Adipocyte (in vitro differentiated cells): ENCODE data around the gene EPS15.
"Not testable (repeated sequence)": the region's sequence is repeated elsewhere in the genome, so short reads cannot be mapped to it uniquely, and the experiment has no call there.

Source experiments
- DNase-seq: peaks from one replicate; pipeline ENCODE4 v3.0.0-alpha.2; 2015; ENCODE audit warnings: low read depth
- H3K27me3 ChIP-seq: replicated peaks from 2 replicates; pipeline ENCODE4 v1.7.0; 2013; ENCODE audit warnings: mild to moderate bottlenecking, low read length, moderate library complexity; ENCODE audit not compliant: control insufficient read depth, insufficient read depth
- H3K36me3 ChIP-seq: 2 replicates; pipeline ENCODE4 v1.7.0; 2013; ENCODE audit warnings: low read length, mild to moderate bottlenecking, moderate library complexity; ENCODE audit not compliant: control insufficient read depth, insufficient read depth, severe bottlenecking
- H3K4me1 ChIP-seq: 2 replicates; pipeline ENCODE4 v1.7.0; 2013; ENCODE audit warnings: mild to moderate bottlenecking, low read length, moderate library complexity; ENCODE audit not compliant: control insufficient read depth, insufficient read depth
- H3K4me3 ChIP-seq: 2 replicates; pipeline ENCODE4 v1.7.0; 2013; ENCODE audit warnings: mild to moderate bottlenecking, low read length, moderate library complexity
- H3K9ac ChIP-seq: 2 replicates; pipeline ENCODE4 v1.7.0; 2013; ENCODE audit warnings: mild to moderate bottlenecking, low read length, moderate library complexity
- H3K9me3 ChIP-seq: 2 replicates; pipeline ENCODE4 v1.7.0; 2013; ENCODE audit warnings: mild to moderate bottlenecking, low read length, moderate library complexity; ENCODE audit not compliant: control insufficient read depth

EPS15 gene

GRCh38 chr1:51328279-51328678 lies 190.8 kb downstream of the EPS15 start:
- Histone ChIP-seq H3K4me1 (peaks cover 15% of the 10 kb centered on the region), H3K9ac (no peak overlapping the region), H3K9me3 (no peaks in the 10 kb centered on the region), H3K27me3 (no peaks in the 10 kb centered on the region), H3K36me3 (no peaks in the 10 kb centered on the region), H3K4me3 (no peak overlapping the region)
- DNase-seq = peak; percentile 40

- no peak overlapping the region for H3K9ac ChIP-seq
- H3K36me3 ChIP-seq = no peaks in the 10 kb centered on the region
- H3K4me3 ChIP-seq = no peak overlapping the region
- H3K27me3 ChIP-seq = no peaks in the 10 kb centered on the region
- H3K4me1 ChIP-seq = peaks cover 15% of the 10 kb centered on the region
- peak; percentile 27 for DNase-seq
- H3K9me3 ChIP-seq = no peaks in the 10 kb centered on the region
Measured at GRCh38 chr1:51327386-51327785, 191.7 kb downstream of the EPS15 start.

GRCh38 chr1:51326839-51327238 lies 192.2 kb downstream of the EPS15 start:
- Histone ChIP-seq H3K4me3 (no peak overlapping the region), H3K4me1 (peaks cover 15% of the 10 kb centered on the region), H3K36me3 (no peaks in the 10 kb centered on the region), H3K9ac (no peak overlapping the region), H3K27me3 (no peaks in the 10 kb centered on the region), H3K9me3 (no peaks in the 10 kb centered on the region)
- DNase-seq = no peak

- H3K4me3 ChIP-seq = no peak overlapping the region
- DNase-seq = no peak
- H3K36me3 ChIP-seq = no peaks in the 10 kb centered on the region
- no peaks in the 10 kb centered on the region for H3K9me3 ChIP-seq
- H3K9ac ChIP-seq = no peak overlapping the region
- no peaks in the 10 kb centered on the region for H3K27me3 ChIP-seq
- peaks cover 10% of the 10 kb centered on the region for H3K4me1 ChIP-seq
Measured at GRCh38 chr1:51325878-51326755, 192.9 kb downstream of the EPS15 start.

GRCh38 chr1:51325391-51325790 lies 193.7 kb downstream of the EPS15 start:
- H3K9ac ChIP-seq = no peak overlapping the region
- no peaks in the 10 kb centered on the region for H3K27me3 ChIP-seq
- peaks cover 4% of the 10 kb centered on the region for H3K4me1 ChIP-seq
- H3K36me3 ChIP-seq = no peaks in the 10 kb centered on the region
- DNase-seq = no peak
- H3K4me3 ChIP-seq = no peak overlapping the region
- no peaks in the 10 kb centered on the region for H3K9me3 ChIP-seq

- not testable (repeated sequence) for DNase-seq, H3K27me3 ChIP-seq, H3K36me3 ChIP-seq, H3K9ac ChIP-seq, H3K4me1 ChIP-seq, H3K4me3 ChIP-seq, H3K9me3 ChIP-seq
Measured at GRCh38 chr1:51325011-51325385, 194.1 kb downstream of the EPS15 start.

GRCh38 chr1:51324251-51325010 lies 194.6 kb downstream of the EPS15 start:
- no peak overlapping the region for H3K9ac ChIP-seq
- no peak overlapping the region for H3K4me3 ChIP-seq
- no peaks in the 10 kb centered on the region for H3K36me3 ChIP-seq
- H3K4me1 ChIP-seq = peaks cover under 1% of the 10 kb centered on the region
- no peaks in the 10 kb centered on the region for H3K27me3 ChIP-seq
- DNase-seq = no peak
- H3K9me3 ChIP-seq = no peaks in the 10 kb centered on the region

GRCh38 chr1:51323778-51324177 lies 195.3 kb downstream of the EPS15 start:
- Histone ChIP-seq H3K4me3 (no peak overlapping the region), H3K27me3 (no peaks in the 10 kb centered on the region), H3K36me3 (no peaks in the 10 kb centered on the region), H3K9me3 (no peaks in the 10 kb centered on the region), H3K4me1 (no peaks in the 10 kb centered on the region), H3K9ac (no peak overlapping the region)
- DNase-seq = no peak

GRCh38 chr1:51322417-51323101 lies 196.5 kb downstream of the EPS15 start:
- Histone ChIP-seq H3K9me3 (no peaks in the 10 kb centered on the region), H3K27me3 (no peaks in the 10 kb centered on the region), H3K36me3 (no peaks in the 10 kb centered on the region), H3K4me3 (no peak overlapping the region), H3K9ac (no peak overlapping the region), H3K4me1 (no peaks in the 10 kb centered on the region)
- no peak for DNase-seq

GRCh38 chr1:51321924-51322280 lies 197.2 kb downstream of the EPS15 start:
- H3K9ac ChIP-seq = no peak overlapping the region
- H3K9me3 ChIP-seq = no peaks in the 10 kb centered on the region
- H3K36me3 ChIP-seq = no peaks in the 10 kb centered on the region
- no peaks in the 10 kb centered on the region for H3K4me1 ChIP-seq
- no peak for DNase-seq
- H3K4me3 ChIP-seq = no peak overlapping the region
- H3K27me3 ChIP-seq = no peaks in the 10 kb centered on the region
